ENCODE data around the gene DEPDC5.
"Not testable (repeated sequence)": the region's sequence is repeated elsewhere in the genome, so short reads cannot be mapped to it uniquely, and the experiment has no call there.

DEPDC5 gene

GRCh38 chr22:31753634-31754501, at the start of gene DEPDC5:
Gene DEPDC5, plus strand, starts transcription at chr22:31754019. Its CDS starts 903 bp downstream, at chr22:31754922.
- TF ChIP-seq CTCF (IDR thresholded peaks at IDR 0.05; ENCODE audit: borderline replicate concordance, control extremely low read depth, extremely low read depth, insufficient read depth, missing control alignments): no peak
- in situ Hi-C loops (cut with MboI; ENCODE audit: low sequenced_read_pairs, unreplicated experiment): no loop called here
- DNase-seq (ENCODE audit: low spot score): peak; percentile 98

- in situ Hi-C loops (cut with MboI; ENCODE audit: low sequenced_read_pairs, unreplicated experiment): no loop called here
- DNase-seq (ENCODE audit: low spot score): no peak
- TF ChIP-seq CTCF (IDR thresholded peaks at IDR 0.05; ENCODE audit: borderline replicate concordance, control extremely low read depth, extremely low read depth, insufficient read depth, missing control alignments): no peak
Observed at GRCh38 chr22:31707519-31707918, 46.3 kb upstream of the DEPDC5 start.

- DNase-seq (ENCODE audit: low spot score); in situ Hi-C loops (cut with MboI; ENCODE audit: low sequenced_read_pairs, unreplicated experiment): not testable (repeated sequence)
Observed at GRCh38 chr22:31711226-31711625, 42.6 kb upstream of the DEPDC5 start.

GRCh38 chr22:31715147-31715778, 38.6 kb upstream of the DEPDC5 start:
- no peak for DNase-seq (ENCODE audit: low spot score)
- in situ Hi-C loops (cut with MboI; ENCODE audit: low sequenced_read_pairs, unreplicated experiment): no loop called here
- no peak for TF ChIP-seq CTCF (IDR thresholded peaks at IDR 0.05; ENCODE audit: borderline replicate concordance, control extremely low read depth, extremely low read depth, insufficient read depth, missing control alignments)

- no peak for TF ChIP-seq CTCF (IDR thresholded peaks at IDR 0.05; ENCODE audit: borderline replicate concordance, control extremely low read depth, extremely low read depth, insufficient read depth, missing control alignments)
- no peak for DNase-seq (ENCODE audit: low spot score)
- in situ Hi-C loops (cut with MboI; ENCODE audit: low sequenced_read_pairs, unreplicated experiment): no loop called here
Observed at GRCh38 chr22:31719850-31720471, 33.9 kb upstream of the DEPDC5 start.

GRCh38 chr22:31723723-31724122, 30.1 kb upstream of the DEPDC5 start:
- in situ Hi-C loops (cut with MboI; ENCODE audit: low sequenced_read_pairs, unreplicated experiment): no loop called here
- DNase-seq (ENCODE audit: low spot score): no peak
- no peak for TF ChIP-seq CTCF (IDR thresholded peaks at IDR 0.05; ENCODE audit: borderline replicate concordance, control extremely low read depth, extremely low read depth, insufficient read depth, missing control alignments)

- no peak for DNase-seq (ENCODE audit: low spot score)
- no peak for TF ChIP-seq CTCF (IDR thresholded peaks at IDR 0.05; ENCODE audit: borderline replicate concordance, control extremely low read depth, extremely low read depth, insufficient read depth, missing control alignments)
- in situ Hi-C loops (cut with MboI; ENCODE audit: low sequenced_read_pairs, unreplicated experiment): no loop called here
Observed at GRCh38 chr22:31726692-31727091, 27.1 kb upstream of the DEPDC5 start.

Measured in GM13976 (cell line).